K562 (cell line): ENCODE measurements around the gene METTL25B. TPM values are rescaled to one million over a fixed set of nuclear protein-coding genes. Genes with fewer than 3 reads are reported as not detected.
A peak's percentile ranks its signal among the peaks of the same experiment; 100 is the strongest.

Experiments
- ATF6 ChIP-seq: sonication (generic); formaldehyde crosslinking; IDR thresholded peaks from 2 replicates; pipeline ENCODE4 v1.4.0; 2020; ENCODE audit warnings: mild to moderate bottlenecking, missing genetic modification reagents
- CUX1 ChIP-seq: fragments of 200-800 bp; sonication (Bioruptor generic); IDR thresholded peaks from 2 replicates; pipeline ENCODE4 v1.6.1; 2016; ENCODE audit warnings: missing genetic modification characterization, missing compliant biosample characterization
- KAT7 ChIP-seq: sonication (generic); formaldehyde crosslinking; IDR thresholded peaks from 2 replicates; pipeline ENCODE4 v1.8.0; 2022; ENCODE audit warnings: missing genetic modification reagents, mild to moderate bottlenecking, borderline replicate concordance
- MBD2 ChIP-seq: sonication (generic); IDR thresholded peaks from 2 replicates; pipeline ENCODE4 v1.6.1; 2016; ENCODE audit warnings: low read depth, borderline replicate concordance
- MIER1 ChIP-seq: fragments of 450-650 bp; IDR thresholded peaks from 2 replicates; pipeline ENCODE4 v1.6.1; 2016; ENCODE audit warnings: antibody characterized with exemption, mild to moderate bottlenecking, low read depth
- MTA3 ChIP-seq: fragments of 450-650 bp; formaldehyde crosslinking; IDR thresholded peaks from 2 replicates; pipeline ENCODE4 v1.6.1; 2017; ENCODE audit warnings: mild to moderate bottlenecking, borderline replicate concordance
- MYC ChIP-seq, 2 experiments: fragments of 250-450 bp in 1 of 2; sonication (Bioruptor Pico) in 1 of 2; IDR thresholded peaks; 2 replicates each; pipeline versions ENCODE4 v1.5.1 to v1.6.1; 2012 to 2021; ENCODE audit warnings: low read depth in 2 of 2, borderline replicate concordance in 1 of 2, improper control_type of control experiment in 1 of 2, low read length in 1 of 2, mild to moderate bottlenecking in 1 of 2, moderate library complexity in 1 of 2
- NFRKB ChIP-seq: fragments of 450-650 bp; IDR thresholded peaks from 2 replicates; pipeline ENCODE4 v1.6.1; 2016; ENCODE audit warnings: low read depth
- NR2F6 ChIP-seq: fragments of 450-650 bp; formaldehyde crosslinking; IDR thresholded peaks from 2 replicates; pipeline ENCODE4 v1.4.0; 2020; ENCODE audit warnings: mild to moderate bottlenecking
- POLR2G ChIP-seq: fragments of 200-400 bp; formaldehyde crosslinking; IDR thresholded peaks from 2 replicates; pipeline ENCODE4 v1.6.1; 2017; ENCODE audit warnings: low read depth, mild to moderate bottlenecking, antibody characterized with exemption, low read length, moderate library complexity
- SNAPC5 ChIP-seq: fragments of 250-450 bp; sonication (Bioruptor Pico); IDR thresholded peaks from 2 replicates; pipeline ENCODE4 v1.8.0; 2021; ENCODE audit warnings: moderate library complexity, mild to moderate bottlenecking, inconsistent platforms
- SPI1 ChIP-seq: IDR thresholded peaks from 2 replicates; pipeline ENCODE4 v1.6.1; 2011; ENCODE audit warnings: low read depth, low read length, control low read depth, borderline replicate concordance
- TCF7L2 ChIP-seq: fragments of 150-350 bp; IDR thresholded peaks from 2 replicates; pipeline ENCODE4 v1.6.1; 2016; ENCODE audit warnings: low read depth, mild to moderate bottlenecking, low read length, moderate library complexity
- TRIM28 ChIP-seq: fragments of 450-650 bp; IDR thresholded peaks from 2 replicates; pipeline ENCODE4 v1.6.1; 2017
- WHSC1 ChIP-seq: IDR thresholded peaks from one replicate; pipeline ENCODE4 v1.6.1; 2012; ENCODE audit warnings: low read length, control low read depth, inconsistent platforms
- ZNF274 ChIP-seq: IDR thresholded peaks from 2 replicates; pipeline ENCODE4 v1.6.1; 2011; ENCODE audit warnings: low read depth, mild to moderate bottlenecking, low read length, moderate library complexity, borderline replicate concordance
- ZNF41 ChIP-seq: fragments of 250-450 bp; sonication (Bioruptor Pico); conservative IDR thresholded peaks from 2 replicates; pipeline ENCODE4 v1.4.0; 2020; ENCODE audit warnings: mild to moderate bottlenecking
- ZNF431 ChIP-seq: sonication (generic); formaldehyde crosslinking; IDR thresholded peaks from 2 replicates; pipeline ENCODE4 v1.8.0; 2022; ENCODE audit warnings: mild to moderate bottlenecking, missing genetic modification reagents
- polyA plus RNA-seq, 8 experiments: library from polyadenylated mRNA; depleted of rRNA in 4 of 8; stranded (reverse) in 5 of 8; unstranded in 3 of 8; fragments of >200 nt; fragmentation: Nextera tagmentation in 2 of 8; fragmentation: Illumina TruSeq in 1 of 8; extraction: Ambion mirVana in 2 of 8; extraction: Trizol in 1 of 8; gene quantifications; 2 replicates each; pipeline versions ENCODE4 v1.2.1 to v1.2.3, GENCODE V29; 2011 to 2014; ENCODE audit warnings: inconsistent platforms in 1 of 8, missing spikeins in 1 of 8
- total RNA-seq, 7 experiments: library from RNA; depleted of rRNA in 6 of 7; stranded (reverse); fragments of >200 nt in 6 of 7; fragmentation: Illumina TruSeq in 2 of 7; extraction: Trizol in 2 of 7; gene quantifications; 2 replicates each; pipeline versions ENCODE4 v1.2.1 to v1.2.3, GENCODE V29; 2011 to 2021; ENCODE audit warnings: low replicate concordance in 1 of 7

Gene METTL25B
- total and polyA plus RNA-seq, 9 of the 15 experiments (the other 6 are each of a cell fraction or from before 2014, with no cell fraction given), result 7.7 to 48.3 (median 33.1) TPM

- no peak for TF ChIP-seq CUX1 (CRISPR knock-in tag)
- TF ChIP-seq TCF7L2, result 0 out of 2 replicates have a peak, but pooled peaks have one; percentile 33
- TF ChIP-seq ZNF41, result 0 out of 2 replicates have a peak, but pooled peaks have one; percentile 10
- 0 out of 2 replicates have a peak, but pooled peaks have one; percentile 19 for TF ChIP-seq ATF6 (CRISPR knock-in tag)
- TF ChIP-seq MBD2, result peak; percentile 96
- peak; percentile 89 for TF ChIP-seq POLR2G
- no peak for TF ChIP-seq SNAPC5 (CRISPR knock-in tag)
- TF ChIP-seq NR2F6 (CRISPR knock-in tag), result 0 out of 2 replicates have a peak, but pooled peaks have one; percentile 4
- TF ChIP-seq TRIM28, result peak; percentile 17; the same call in 1 of the 2 replicates
- no peak; the same call in 1 of the 2 replicates for TF ChIP-seq NFRKB
- peak; percentile 47; the same call in 1 of the 2 replicates for TF ChIP-seq MIER1
- TF ChIP-seq MYC (IDR thresholded peaks at IDR 0.05; ENCODE audit: low read depth, low read length), result peak; percentile 99
- peak; percentile 91; the same call in 1 of the 2 replicates for TF ChIP-seq MYC (CRISPR knock-in tag; IDR thresholded peaks at IDR 0.05; ENCODE audit: borderline replicate concordance, low read depth)
- no peak for TF ChIP-seq ZNF274
- no peak for TF ChIP-seq ZNF431 (CRISPR knock-in tag)
- peak; percentile 69 for TF ChIP-seq SPI1
- no peak for TF ChIP-seq WHSC1
- TF ChIP-seq MTA3, result 0 out of 2 replicates have a peak, but pooled peaks have one; percentile 68
- TF ChIP-seq KAT7 (CRISPR knock-in tag), result peak; percentile 94; the same call in 1 of the 2 replicates
Measured at GRCh38 chr1:156740741-156741480, 12.6 kb downstream of the METTL25B start, which contains the start of gene MRPL24 (continued).
